Cardiac muscle cell (in vitro differentiated cells and primary cell): ENCODE data around the gene MSH3. TPM values are rescaled to one million over a fixed set of nuclear protein-coding genes. Genes with fewer than 3 reads are reported as not detected.
"Not testable (repeated sequence)": the region's sequence is repeated elsewhere in the genome, so short reads cannot be mapped to it uniquely, and the experiment has no call there.

Experiments used
- DNase-seq, 2 donors: peaks; one replicate each; pipeline versions ENCODE4 v3.0.0 to v3.0.0-alpha.2; 2010 to 2017; ENCODE audit warnings: low read depth in 1 of 2, low spot score in 1 of 2
- H3K27ac ChIP-seq: fragments of 200-600 bp; sonication (generic); 2 replicates; pipeline ENCODE4 v1.5.1; 2016
- H3K27me3 ChIP-seq: fragments of 200-600 bp; sonication (generic); 2 replicates; pipeline ENCODE4 v1.6.0; 2016; ENCODE audit warnings: control low read depth
- H3K36me3 ChIP-seq: fragments of 200-600 bp; sonication (generic); 2 replicates; pipeline ENCODE4 v1.5.1; 2016; ENCODE audit warnings: control low read depth
- H3K4me1 ChIP-seq: fragments of 200-600 bp; sonication (generic); 2 replicates; pipeline ENCODE4 v1.8.1; 2017; ENCODE audit warnings: low read depth, mild to moderate bottlenecking, mixed run types
- H3K4me3 ChIP-seq: fragments of 200-600 bp; sonication (generic); 2 replicates; pipeline ENCODE4 v1.5.1; 2016; ENCODE audit warnings: mild to moderate bottlenecking
- H3K9me3 ChIP-seq: fragments of 200-600 bp; sonication (generic); 2 replicates; pipeline ENCODE4 v1.5.1; 2017; ENCODE audit warnings: low read depth, mild to moderate bottlenecking, control low read depth
- polyA plus RNA-seq: library from polyadenylated mRNA; unstranded; fragments of >200 nt; fragmentation: Nextera tagmentation; extraction: Ambion mirVana; gene quantifications from 2 replicates; pipeline ENCODE4 v1.2.1, GENCODE V29; 2016
- total RNA-seq: library from RNA; depleted of rRNA; stranded (reverse); fragments of >200 nt; gene quantifications from 2 replicates; pipeline ENCODE4 v1.2.3, GENCODE V29; 2016
- TF ChIP-seq, protein P1 (sequence below): IDR thresholded peaks from 2 replicates; pipeline ENCODE4 v1.5.1; 2012; ENCODE audit warnings: low read depth, mild to moderate bottlenecking, low read length

Gene MSH3
- total and polyA plus RNA-seq, 2 experiments from 2014 or later = 11.3 to 11.4 TPM

GRCh38 chr5:80781356-80781755 lies 126.9 kb downstream of the MSH3 start:
- TF ChIP-seq, protein P1, sequence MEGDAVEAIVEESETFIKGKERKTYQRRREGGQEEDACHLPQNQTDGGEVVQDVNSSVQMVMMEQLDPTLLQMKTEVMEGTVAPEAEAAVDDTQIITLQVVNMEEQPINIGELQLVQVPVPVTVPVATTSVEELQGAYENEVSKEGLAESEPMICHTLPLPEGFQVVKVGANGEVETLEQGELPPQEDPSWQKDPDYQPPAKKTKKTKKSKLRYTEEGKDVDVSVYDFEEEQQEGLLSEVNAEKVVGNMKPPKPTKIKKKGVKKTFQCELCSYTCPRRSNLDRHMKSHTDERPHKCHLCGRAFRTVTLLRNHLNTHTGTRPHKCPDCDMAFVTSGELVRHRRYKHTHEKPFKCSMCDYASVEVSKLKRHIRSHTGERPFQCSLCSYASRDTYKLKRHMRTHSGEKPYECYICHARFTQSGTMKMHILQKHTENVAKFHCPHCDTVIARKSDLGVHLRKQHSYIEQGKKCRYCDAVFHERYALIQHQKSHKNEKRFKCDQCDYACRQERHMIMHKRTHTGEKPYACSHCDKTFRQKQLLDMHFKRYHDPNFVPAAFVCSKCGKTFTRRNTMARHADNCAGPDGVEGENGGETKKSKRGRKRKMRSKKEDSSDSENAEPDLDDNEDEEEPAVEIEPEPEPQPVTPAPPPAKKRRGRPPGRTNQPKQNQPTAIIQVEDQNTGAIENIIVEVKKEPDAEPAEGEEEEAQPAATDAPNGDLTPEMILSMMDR = no peak
- Histone ChIP-seq H3K4me3 (no peak overlapping the region), H3K27me3 (no peaks in the 10 kb centered on the region), H3K9me3 (no peaks in the 10 kb centered on the region), H3K4me1 (no peaks in the 10 kb centered on the region), H3K27ac (no peak overlapping the region), H3K36me3 (no peaks in the 10 kb centered on the region)
- DNase-seq = peak in 1 of 2 donors; percentile 14

- no peak overlapping the region for H3K4me3 ChIP-seq
- TF ChIP-seq, protein P1 = no peak
- DNase-seq = no peak
- no peaks in the 10 kb centered on the region for H3K4me1 ChIP-seq
- no peak overlapping the region for H3K27ac ChIP-seq
- no peaks in the 10 kb centered on the region for H3K9me3 ChIP-seq
- H3K27me3 ChIP-seq = no peaks in the 10 kb centered on the region
- no peaks in the 10 kb centered on the region for H3K36me3 ChIP-seq
These were observed 128.2 kb downstream of the MSH3 start for GRCh38 chr5:80782626-80783025.

- not testable (repeated sequence) for H3K9me3 ChIP-seq, H3K4me1 ChIP-seq, H3K27me3 ChIP-seq, DNase-seq, H3K4me3 ChIP-seq, H3K36me3 ChIP-seq, H3K27ac ChIP-seq
These were observed 129.3 kb downstream of the MSH3 start for GRCh38 chr5:80783751-80784150.

GRCh38 chr5:80784451-80784850 lies 130.0 kb downstream of the MSH3 start:
- Histone ChIP-seq H3K9me3 (no peaks in the 10 kb centered on the region), H3K4me3 (no peak overlapping the region), H3K27me3 (no peaks in the 10 kb centered on the region), H3K36me3 (no peaks in the 10 kb centered on the region), H3K27ac (no peak overlapping the region), H3K4me1 (no peaks in the 10 kb centered on the region)
- TF ChIP-seq, protein P1 = no peak
- DNase-seq = no peak

DNA sequence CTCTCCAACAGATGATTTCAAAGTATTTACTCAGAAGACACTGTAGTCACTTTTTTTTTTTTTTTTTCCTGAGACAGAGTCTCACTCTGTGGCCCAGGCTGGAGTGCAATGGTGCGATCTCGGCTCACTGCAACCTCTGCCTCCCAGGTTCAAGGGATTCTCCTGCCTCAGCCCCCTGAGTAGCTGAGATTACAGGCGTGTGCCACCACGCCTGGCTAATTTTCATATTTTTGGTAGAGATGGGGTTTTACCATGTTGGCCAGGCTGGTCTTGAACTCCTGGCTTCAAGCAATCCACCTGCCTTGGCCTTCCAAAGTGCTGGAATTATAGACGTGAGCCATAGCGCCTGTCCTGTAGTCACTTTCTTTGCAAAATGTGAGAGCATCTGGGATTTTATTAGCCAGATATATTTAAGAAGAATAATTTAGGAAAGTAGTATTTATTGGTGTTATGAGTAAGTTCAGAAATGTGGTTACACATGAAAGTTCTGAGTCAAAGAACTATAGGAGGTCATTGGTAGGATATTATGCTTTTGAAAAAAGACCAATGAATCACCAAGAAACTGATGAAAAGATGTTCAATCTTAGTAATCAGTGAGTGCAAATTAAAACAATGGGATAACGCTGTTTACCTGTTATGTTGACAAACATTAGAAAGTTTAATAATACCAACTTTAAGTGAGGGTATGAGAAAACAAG lies 135.0 kb downstream of the MSH3 start:
- H3K36me3 ChIP-seq = peaks cover 12% of the 10 kb centered on the region
- H3K4me3 ChIP-seq, H3K4me1 ChIP-seq, DNase-seq, H3K9me3 ChIP-seq, H3K27me3 ChIP-seq, H3K27ac ChIP-seq: not testable (repeated sequence)

DNA sequence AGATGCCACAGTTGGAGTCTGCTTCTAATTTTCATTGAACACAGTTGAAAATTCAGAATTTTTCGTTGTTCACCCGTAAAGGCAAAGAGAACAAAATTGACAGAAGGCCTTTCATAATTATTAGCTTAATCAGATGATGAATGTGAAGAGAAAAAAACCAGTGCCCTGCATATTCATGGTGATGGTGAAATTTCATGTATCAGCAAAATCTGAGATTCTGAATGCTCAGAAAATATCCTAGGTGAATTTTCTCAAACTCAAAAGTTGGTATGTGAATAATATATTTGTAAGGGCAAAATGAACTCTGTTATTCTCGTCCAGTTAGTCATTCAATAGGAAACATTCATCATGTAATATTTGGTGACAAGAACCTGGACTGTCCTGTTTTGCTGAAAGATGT lies 136.2 kb downstream of the MSH3 start:
- H3K27ac ChIP-seq = no peak overlapping the region
- peaks cover 12% of the 10 kb centered on the region for H3K36me3 ChIP-seq
- no peaks in the 10 kb centered on the region for H3K27me3 ChIP-seq
- no peaks in the 10 kb centered on the region for H3K9me3 ChIP-seq
- no peaks in the 10 kb centered on the region for H3K4me1 ChIP-seq
- no peak overlapping the region for H3K4me3 ChIP-seq
- no peak for DNase-seq
- TF ChIP-seq, protein P1 = no peak
